ENCODE measurements around the gene SLC12A8. TPM values are rescaled to one million over a fixed set of nuclear protein-coding genes. Genes with fewer than 3 reads are reported as not detected.

SLC12A8 gene
- total RNA-seq, 1 donor from 2014 or later = 8.0 TPM

DNA sequence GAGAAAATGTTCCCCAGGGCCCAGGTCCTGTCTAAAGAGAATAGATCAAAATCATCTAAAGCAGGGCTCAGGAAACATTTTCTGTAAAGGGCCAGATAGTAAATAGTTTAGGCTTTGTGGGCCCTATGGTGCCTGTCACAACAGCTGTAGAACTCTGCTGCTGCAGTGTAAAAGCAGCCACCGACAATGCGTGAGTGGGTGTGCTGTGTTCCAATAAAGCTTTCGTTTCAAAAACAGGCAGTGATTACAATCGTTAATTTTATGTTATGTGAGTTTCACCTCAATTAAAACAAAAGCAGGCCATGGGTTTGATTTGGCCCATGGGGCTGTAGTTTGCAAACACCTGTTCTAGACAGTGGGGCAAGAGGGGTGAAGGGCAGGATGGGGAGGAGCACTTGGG, 144.3 kb downstream of the SLC12A8 start:
- Mint-ChIP-seq H3K9me3 (peaks cover 7% of the 10 kb centered on the region), H3K27ac (no peak overlapping the region)

GRCh38 chr3:125067225-125067624, 145.3 kb downstream of the SLC12A8 start:
- TF ChIP-seq, protein P1, sequence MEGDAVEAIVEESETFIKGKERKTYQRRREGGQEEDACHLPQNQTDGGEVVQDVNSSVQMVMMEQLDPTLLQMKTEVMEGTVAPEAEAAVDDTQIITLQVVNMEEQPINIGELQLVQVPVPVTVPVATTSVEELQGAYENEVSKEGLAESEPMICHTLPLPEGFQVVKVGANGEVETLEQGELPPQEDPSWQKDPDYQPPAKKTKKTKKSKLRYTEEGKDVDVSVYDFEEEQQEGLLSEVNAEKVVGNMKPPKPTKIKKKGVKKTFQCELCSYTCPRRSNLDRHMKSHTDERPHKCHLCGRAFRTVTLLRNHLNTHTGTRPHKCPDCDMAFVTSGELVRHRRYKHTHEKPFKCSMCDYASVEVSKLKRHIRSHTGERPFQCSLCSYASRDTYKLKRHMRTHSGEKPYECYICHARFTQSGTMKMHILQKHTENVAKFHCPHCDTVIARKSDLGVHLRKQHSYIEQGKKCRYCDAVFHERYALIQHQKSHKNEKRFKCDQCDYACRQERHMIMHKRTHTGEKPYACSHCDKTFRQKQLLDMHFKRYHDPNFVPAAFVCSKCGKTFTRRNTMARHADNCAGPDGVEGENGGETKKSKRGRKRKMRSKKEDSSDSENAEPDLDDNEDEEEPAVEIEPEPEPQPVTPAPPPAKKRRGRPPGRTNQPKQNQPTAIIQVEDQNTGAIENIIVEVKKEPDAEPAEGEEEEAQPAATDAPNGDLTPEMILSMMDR (IDR thresholded peaks at IDR 0.05; ENCODE audit: unreplicated experiment) = no peak
- Mint-ChIP-seq H3K9me3 (peaks cover 7% of the 10 kb centered on the region), H3K36me3 (no peaks in the 10 kb centered on the region), H3K4me3 (no peak overlapping the region), H3K27me3 (ENCODE audit: low read depth) (no peaks in the 10 kb centered on the region), H3K27ac (peak overlapping the region; percentile 40), H3K4me1 (peaks cover 21% of the 10 kb centered on the region)
- DNase-seq (ENCODE audit: low spot score in 2 of 2, unreplicated experiment in 2 of 2) = no peak

More for the DNA sequence above, 144.3 kb downstream of the SLC12A8 start:
- peaks cover 11% of the 10 kb centered on the region for H3K4me1 Mint-ChIP-seq
- no peak for DNase-seq (ENCODE audit: low spot score in 2 of 2, unreplicated experiment in 2 of 2)
- TF ChIP-seq, protein P1 (IDR thresholded peaks at IDR 0.05; ENCODE audit: unreplicated experiment) = no peak
- no peak overlapping the region for H3K4me3 Mint-ChIP-seq
- H3K36me3 Mint-ChIP-seq = no peaks in the 10 kb centered on the region
- H3K27me3 Mint-ChIP-seq (ENCODE audit: low read depth) = no peaks in the 10 kb centered on the region

- H3K4me3 Mint-ChIP-seq = no peak overlapping the region
- TF ChIP-seq, protein P1 (IDR thresholded peaks at IDR 0.05; ENCODE audit: unreplicated experiment) = no peak
- H3K9me3 Mint-ChIP-seq = peaks cover 7% of the 10 kb centered on the region
- peaks cover 19% of the 10 kb centered on the region for H3K27me3 Mint-ChIP-seq (ENCODE audit: low read depth)
- H3K4me1 Mint-ChIP-seq = peaks cover 21% of the 10 kb centered on the region
- no peak for DNase-seq (ENCODE audit: low spot score in 2 of 2, unreplicated experiment in 2 of 2)
- H3K27ac Mint-ChIP-seq = peak overlapping the region; percentile 36
- H3K36me3 Mint-ChIP-seq = no peaks in the 10 kb centered on the region
Observed at GRCh38 chr3:125062904-125063618, 149.5 kb downstream of the SLC12A8 start.

GRCh38 chr3:125061646-125062045, 150.9 kb downstream of the SLC12A8 start:
- peaks cover 17% of the 10 kb centered on the region for H3K4me1 Mint-ChIP-seq
- TF ChIP-seq, protein P1 (IDR thresholded peaks at IDR 0.05; ENCODE audit: unreplicated experiment) = no peak
- DNase-seq (ENCODE audit: low spot score in 2 of 2, unreplicated experiment in 2 of 2) = no peak
- H3K36me3 Mint-ChIP-seq = no peaks in the 10 kb centered on the region
- no peak overlapping the region for H3K4me3 Mint-ChIP-seq
- H3K9me3 Mint-ChIP-seq = peaks cover 7% of the 10 kb centered on the region
- H3K27ac Mint-ChIP-seq = no peak overlapping the region
- peaks cover 30% of the 10 kb centered on the region for H3K27me3 Mint-ChIP-seq (ENCODE audit: low read depth)

- TF ChIP-seq, protein P1 (IDR thresholded peaks at IDR 0.05; ENCODE audit: unreplicated experiment) = no peak
- Mint-ChIP-seq H3K27ac (no peak overlapping the region), H3K36me3 (no peaks in the 10 kb centered on the region), H3K9me3 (peaks cover 7% of the 10 kb centered on the region), H3K4me1 (peaks cover 21% of the 10 kb centered on the region), H3K27me3 (ENCODE audit: low read depth) (peaks cover 35% of the 10 kb centered on the region), H3K4me3 (no peak overlapping the region)
- no peak for DNase-seq (ENCODE audit: low spot score in 2 of 2, unreplicated experiment in 2 of 2)
Observed at GRCh38 chr3:125061170-125061569, 151.4 kb downstream of the SLC12A8 start.

Measured in mesothelial cell of epicardium (in vitro differentiated cells).